ENCODE results near the gene CAPN9.

- TF ChIP-seq POLR2A (IDR thresholded peaks at IDR 0.05) (no peak), CTCF (IDR thresholded peaks at IDR 0.05) (no peak)
These were observed 59.4 kb downstream of the CAPN9 start for GRCh38 chr1:230806552-230806951.

Measured in adrenal gland (tissue), 5 donors.